ENCODE results near the gene KCNS1. TPM values are rescaled to one million over a fixed set of nuclear protein-coding genes. Genes with fewer than 3 reads are reported as not detected.

KCNS1 gene
- total RNA-seq, 1 experiment from 2014 or later, result 1.2 TPM

GRCh38 chr20:45115386-45115774, 14.5 kb upstream of the KCNS1 start:
- no peak for ATAC-seq
- POLR2A ChIA-PET, result no interaction called here
- H3K36me3 Mint-ChIP-seq, result no peaks in the 10 kb centered on the region
- peaks cover 6% of the 10 kb centered on the region; the same call in 1 of the 2 replicates for H3K27me3 Mint-ChIP-seq (ENCODE audit: low read depth)
- H3K4me3 Mint-ChIP-seq, result no peak overlapping the region
- H3K4me1 Mint-ChIP-seq, result peaks cover 8% of the 10 kb centered on the region; the same call in 1 of the 2 replicates
- TF ChIP-seq ZNF396 (CRISPR knock-in tag; IDR thresholded peaks at IDR 0.05; ENCODE audit: borderline replicate concordance), result no peak
- no peak for TF ChIP-seq ZNF425 (CRISPR knock-in tag; conservative IDR thresholded peaks at IDR 0.05)
- no peak for TF ChIP-seq ZNF232 (CRISPR knock-in tag; IDR thresholded peaks at IDR 0.05)
- no peak for TF ChIP-seq ATF2 (CRISPR knock-in tag; IDR thresholded peaks at IDR 0.05; ENCODE audit: borderline replicate concordance, low read depth)
- TF ChIP-seq, protein P1, sequence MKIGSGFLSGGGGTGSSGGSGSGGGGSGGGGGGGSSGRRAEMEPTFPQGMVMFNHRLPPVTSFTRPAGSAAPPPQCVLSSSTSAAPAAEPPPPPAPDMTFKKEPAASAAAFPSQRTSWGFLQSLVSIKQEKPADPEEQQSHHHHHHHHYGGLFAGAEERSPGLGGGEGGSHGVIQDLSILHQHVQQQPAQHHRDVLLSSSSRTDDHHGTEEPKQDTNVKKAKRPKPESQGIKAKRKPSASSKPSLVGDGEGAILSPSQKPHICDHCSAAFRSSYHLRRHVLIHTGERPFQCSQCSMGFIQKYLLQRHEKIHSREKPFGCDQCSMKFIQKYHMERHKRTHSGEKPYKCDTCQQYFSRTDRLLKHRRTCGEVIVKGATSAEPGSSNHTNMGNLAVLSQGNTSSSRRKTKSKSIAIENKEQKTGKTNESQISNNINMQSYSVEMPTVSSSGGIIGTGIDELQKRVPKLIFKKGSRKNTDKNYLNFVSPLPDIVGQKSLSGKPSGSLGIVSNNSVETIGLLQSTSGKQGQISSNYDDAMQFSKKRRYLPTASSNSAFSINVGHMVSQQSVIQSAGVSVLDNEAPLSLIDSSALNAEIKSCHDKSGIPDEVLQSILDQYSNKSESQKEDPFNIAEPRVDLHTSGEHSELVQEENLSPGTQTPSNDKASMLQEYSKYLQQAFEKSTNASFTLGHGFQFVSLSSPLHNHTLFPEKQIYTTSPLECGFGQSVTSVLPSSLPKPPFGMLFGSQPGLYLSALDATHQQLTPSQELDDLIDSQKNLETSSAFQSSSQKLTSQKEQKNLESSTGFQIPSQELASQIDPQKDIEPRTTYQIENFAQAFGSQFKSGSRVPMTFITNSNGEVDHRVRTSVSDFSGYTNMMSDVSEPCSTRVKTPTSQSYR (CRISPR knock-in tag; IDR thresholded peaks at IDR 0.05), result no peak
- TF ChIP-seq ZNF423 (CRISPR knock-in tag; IDR thresholded peaks at IDR 0.05), result no peak
- no peak for TF ChIP-seq PRRX2 (CRISPR knock-in tag; IDR thresholded peaks at IDR 0.05)
- no peak for TF ChIP-seq E2F5 (CRISPR knock-in tag; IDR thresholded peaks at IDR 0.05)
- TF ChIP-seq JUN (CRISPR knock-in tag; IDR thresholded peaks at IDR 0.05), result no peak
- no peak for TF ChIP-seq NFE2L1 (CRISPR knock-in tag; IDR thresholded peaks at IDR 0.05)
- TF ChIP-seq MAX (CRISPR knock-in tag; IDR thresholded peaks at IDR 0.05), result no peak
- TF ChIP-seq, protein P2, sequence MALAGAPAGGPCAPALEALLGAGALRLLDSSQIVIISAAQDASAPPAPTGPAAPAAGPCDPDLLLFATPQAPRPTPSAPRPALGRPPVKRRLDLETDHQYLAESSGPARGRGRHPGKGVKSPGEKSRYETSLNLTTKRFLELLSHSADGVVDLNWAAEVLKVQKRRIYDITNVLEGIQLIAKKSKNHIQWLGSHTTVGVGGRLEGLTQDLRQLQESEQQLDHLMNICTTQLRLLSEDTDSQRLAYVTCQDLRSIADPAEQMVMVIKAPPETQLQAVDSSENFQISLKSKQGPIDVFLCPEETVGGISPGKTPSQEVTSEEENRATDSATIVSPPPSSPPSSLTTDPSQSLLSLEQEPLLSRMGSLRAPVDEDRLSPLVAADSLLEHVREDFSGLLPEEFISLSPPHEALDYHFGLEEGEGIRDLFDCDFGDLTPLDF (CRISPR knock-in tag; IDR thresholded peaks at IDR 0.05), result no peak
- no peak for TF ChIP-seq FOXJ3 (CRISPR knock-in tag; IDR thresholded peaks at IDR 0.05; ENCODE audit: borderline replicate concordance)
- TF ChIP-seq ZNF532 (CRISPR knock-in tag; IDR thresholded peaks at IDR 0.05; ENCODE audit: borderline replicate concordance), result no peak
- TF ChIP-seq ELF4 (CRISPR knock-in tag; IDR thresholded peaks at IDR 0.05; ENCODE audit: low read depth), result no peak
- TF ChIP-seq CBFB (CRISPR knock-in tag; IDR thresholded peaks at IDR 0.05; ENCODE audit: low read depth), result no peak
- TF ChIP-seq, protein P3, sequence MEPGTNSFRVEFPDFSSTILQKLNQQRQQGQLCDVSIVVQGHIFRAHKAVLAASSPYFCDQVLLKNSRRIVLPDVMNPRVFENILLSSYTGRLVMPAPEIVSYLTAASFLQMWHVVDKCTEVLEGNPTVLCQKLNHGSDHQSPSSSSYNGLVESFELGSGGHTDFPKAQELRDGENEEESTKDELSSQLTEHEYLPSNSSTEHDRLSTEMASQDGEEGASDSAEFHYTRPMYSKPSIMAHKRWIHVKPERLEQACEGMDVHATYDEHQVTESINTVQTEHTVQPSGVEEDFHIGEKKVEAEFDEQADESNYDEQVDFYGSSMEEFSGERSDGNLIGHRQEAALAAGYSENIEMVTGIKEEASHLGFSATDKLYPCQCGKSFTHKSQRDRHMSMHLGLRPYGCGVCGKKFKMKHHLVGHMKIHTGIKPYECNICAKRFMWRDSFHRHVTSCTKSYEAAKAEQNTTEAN (CRISPR knock-in tag; IDR thresholded peaks at IDR 0.05), result no peak
- DNase-seq (ENCODE audit: low spot score), result no peak
- no peaks in the 10 kb centered on the region for H3K9me3 Mint-ChIP-seq
- CTCF ChIA-PET, result interaction anchor here (0.6 to 7.9 kb wide), 10 partner anchors 18 to 230 kb away, joined by 3 to 165 read pairs (median 6); partner anchors contain the start of gene KCNS1
- no peak overlapping the region for H3K27ac Mint-ChIP-seq

All from WTC11 (cell line).